DMS 273 (cell line): ENCODE measurements around the gene RAC2.
"Not testable (repeated sequence)": the region's sequence is repeated elsewhere in the genome, so short reads cannot be mapped to it uniquely, and the experiment has no call there.

Experiments
- DNase-seq: peaks from one replicate; lab custom pipeline; 2025; ENCODE audit not compliant: unreplicated experiment; lab: John Stamatoyannopoulos, UW

RAC2 gene

DNA sequence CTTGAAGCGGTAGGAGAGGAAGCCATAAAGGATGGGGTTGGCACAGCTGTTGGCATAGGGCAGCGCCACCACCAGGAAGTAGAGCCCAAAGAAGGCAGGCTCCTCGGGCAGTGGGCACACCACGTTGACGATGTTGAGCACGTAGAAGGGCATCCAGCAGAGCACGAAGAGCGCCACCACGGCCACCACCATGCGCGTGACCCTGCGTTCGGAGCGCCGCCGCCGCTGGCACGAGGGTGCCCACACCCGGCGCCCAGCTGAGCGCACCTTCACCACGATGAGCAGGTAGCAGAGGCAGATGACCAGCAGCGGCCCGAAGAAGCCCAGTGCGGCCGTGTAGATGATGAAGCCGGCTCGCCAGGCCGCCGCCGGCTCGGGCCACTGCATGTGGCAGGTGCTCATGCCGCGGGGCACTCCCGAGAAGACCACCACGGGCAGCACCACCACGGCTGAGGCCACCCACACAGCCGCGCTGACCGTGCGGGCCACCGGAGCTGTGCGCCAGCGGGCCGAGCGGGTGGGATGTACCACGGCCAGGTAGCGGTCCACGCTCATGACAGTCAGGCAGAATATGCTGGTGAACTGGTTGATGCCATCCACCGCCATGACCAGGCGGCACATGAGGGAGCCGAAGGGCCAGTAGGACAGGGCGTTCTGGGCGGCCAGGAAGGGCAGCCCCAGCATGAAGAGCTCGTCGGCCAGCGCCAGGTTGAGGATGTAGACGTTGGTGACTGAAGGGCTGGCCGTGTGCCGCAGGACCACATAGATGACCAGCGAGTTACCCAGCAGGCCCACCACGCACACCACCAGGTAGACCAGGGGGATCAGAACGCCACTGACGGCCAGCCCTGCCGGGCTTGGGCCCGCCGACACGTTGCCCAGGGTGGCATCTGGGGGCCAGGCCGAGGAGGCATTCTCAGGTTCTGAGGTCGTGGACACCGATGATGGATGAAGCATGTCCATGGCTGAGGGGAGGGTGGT is 36.9 kb downstream of the RAC2 start:
- no peak for DNase-seq

DNA sequence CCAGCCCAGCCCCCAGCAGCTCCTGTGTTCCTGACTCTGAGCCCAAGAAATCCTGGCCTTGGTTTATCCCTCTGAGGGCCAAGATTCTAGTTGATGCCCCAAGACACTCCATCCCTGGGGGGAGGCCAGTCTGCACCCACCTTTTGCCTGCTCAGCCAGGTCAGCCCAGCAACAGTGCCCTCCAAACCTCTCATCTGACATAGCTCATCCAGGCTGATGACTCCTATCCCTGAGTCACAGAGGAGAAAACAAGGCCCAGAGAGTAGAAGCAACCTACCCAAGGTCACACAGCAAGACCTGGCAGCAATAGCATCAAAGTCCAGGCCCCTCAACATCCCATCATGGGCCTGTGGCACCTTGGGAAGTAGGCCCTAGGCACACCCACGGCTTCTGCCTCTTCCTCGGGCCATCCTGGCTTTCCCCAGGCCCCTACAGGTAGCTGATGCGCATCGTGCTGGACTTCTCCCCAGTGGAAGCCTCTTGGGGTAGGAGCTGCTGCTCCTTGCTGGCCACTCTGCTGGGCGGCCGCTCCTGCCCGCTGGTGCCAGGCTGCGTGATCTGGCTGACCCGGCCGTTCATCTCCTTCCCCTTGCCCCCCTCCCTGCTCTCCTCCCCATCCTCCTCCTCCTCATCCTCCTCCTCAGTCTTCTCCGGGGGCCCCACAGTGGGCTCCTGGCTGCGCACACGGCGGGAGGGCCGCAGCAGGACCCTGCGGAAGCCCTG is 37.8 kb downstream of the RAC2 start:
- no peak for DNase-seq

DNA sequence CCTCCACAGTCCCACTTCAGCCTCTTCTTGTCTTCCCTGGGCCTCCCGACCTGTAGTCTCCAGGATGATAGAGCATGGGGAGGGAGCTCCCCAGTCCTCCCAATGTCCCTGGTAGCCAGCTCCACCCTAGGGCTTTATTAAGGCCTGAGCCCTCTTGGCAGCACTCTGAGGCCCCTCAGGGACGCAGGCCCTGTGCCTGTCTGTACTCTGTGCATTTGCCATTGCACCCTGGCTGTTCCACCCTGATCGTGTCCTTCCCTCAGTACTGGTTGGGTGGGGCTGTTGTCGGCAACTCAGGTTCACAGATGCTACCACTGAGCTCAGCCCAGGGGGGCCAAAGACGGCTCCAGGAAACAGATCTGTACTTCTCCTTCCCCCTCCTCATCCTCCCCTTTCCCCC is 39.0 kb downstream of the RAC2 start:
- DNase-seq: no peak

DNA sequence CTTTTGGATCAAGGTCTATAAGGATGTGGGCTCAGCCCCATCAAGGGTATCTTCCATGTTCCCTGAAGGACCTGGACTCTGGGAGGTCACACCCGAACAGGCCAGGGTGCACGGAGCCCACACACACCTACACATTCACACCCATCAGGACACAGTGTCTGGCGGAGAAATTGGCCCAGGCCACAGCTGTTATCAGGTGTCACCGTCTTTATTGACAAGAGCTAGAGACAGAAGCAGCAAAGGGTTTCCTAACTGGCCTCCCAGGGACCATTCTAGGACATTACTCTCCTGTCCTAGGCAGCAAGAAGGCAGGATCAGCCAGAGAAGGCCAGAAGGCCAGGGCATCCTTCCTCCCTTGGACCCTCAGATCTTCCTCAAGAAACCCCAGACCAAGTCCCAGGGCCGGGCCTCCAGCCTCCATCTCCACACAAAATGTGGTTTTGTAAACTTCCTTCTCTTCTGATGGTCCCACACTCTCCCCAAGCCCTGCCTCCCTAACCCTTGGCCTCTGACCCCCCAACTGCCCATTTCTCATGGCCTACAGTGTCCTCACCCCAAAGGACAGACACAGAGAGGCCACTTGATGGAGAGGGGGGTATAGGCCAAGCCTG is 39.9 kb downstream of the RAC2 start:
- DNase-seq: no peak

DNA sequence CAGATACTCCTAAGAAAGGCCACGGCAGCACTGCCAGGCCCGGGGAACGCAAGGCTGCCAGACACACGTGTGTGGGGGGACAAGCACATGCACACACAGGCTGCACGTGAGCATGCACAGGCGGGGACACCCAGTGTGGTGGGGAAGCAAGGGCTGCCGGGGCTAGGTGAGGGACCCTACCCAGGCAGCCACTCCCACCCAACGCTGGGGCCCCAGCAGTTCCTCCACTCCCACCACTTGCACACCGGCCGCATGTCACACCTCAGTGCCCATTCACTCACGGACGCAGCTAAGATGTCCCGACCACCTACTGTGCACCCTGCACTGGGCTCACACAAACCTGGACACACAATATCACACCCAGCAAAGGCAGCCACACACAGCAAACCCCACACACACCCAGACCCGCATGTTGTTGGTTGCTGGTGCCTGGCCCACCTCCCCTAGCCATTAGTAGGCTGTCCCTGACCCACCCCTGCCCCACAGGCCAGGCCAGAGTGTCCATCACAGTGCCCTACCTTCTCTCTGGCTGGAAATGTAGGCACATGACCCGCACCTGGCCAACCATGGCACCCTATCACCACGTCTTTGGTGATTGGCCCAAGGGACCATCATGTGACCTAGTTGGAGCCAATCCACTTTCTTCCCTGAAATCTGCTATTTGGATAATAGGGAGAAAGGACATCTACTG is 40.6 kb downstream of the RAC2 start:
- DNase-seq: no peak

DNA sequence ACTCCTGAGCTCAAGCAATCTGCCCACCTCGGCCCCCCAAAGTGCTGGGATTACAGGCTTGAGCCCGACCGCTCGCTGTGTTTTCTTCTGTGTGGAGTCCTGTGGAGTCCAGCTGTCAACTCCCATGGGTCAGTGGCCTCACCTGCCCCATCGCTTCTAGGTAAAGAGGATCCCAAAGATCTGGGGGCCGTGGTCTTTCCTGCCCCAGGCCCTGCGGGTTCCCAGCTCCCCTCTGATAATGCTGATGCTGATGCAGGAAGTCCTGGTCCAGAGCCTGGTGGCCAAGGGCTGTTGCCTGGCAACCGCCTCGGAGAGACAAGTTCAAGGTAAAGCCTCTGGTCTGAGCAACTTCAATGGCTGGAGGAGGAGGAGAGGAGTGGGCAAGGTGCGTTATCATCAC is 41.4 kb downstream of the RAC2 start:
- peak; percentile 13 for DNase-seq

DNA sequence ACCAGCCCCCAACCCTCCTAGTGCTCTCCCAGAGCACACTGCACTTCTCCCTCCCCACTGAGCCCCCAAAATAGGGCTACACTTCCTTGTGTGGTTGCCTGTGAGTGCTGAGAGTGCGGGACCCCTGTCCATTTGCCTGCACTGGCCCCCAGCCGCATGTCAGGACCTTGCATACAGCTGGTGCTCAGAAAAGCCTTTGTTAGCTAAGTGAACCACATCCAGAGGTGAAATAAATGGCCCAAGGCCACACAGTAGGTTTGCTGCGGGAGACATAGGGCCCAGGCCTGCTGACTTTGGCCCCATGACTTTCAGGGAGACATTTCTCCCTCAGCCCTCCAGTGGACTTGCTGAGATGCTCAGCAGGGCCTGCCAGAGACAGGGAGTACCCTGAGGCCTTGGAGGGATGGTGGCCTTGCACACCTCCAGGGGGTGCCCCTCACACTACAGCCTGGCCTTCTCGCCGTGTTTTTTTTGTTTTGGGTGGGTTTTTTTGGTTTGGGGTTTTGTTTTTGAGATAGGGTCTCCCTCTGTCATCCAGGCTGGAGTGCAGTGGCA is 42.0 kb downstream of the RAC2 start:
- DNase-seq: no peak

DNA sequence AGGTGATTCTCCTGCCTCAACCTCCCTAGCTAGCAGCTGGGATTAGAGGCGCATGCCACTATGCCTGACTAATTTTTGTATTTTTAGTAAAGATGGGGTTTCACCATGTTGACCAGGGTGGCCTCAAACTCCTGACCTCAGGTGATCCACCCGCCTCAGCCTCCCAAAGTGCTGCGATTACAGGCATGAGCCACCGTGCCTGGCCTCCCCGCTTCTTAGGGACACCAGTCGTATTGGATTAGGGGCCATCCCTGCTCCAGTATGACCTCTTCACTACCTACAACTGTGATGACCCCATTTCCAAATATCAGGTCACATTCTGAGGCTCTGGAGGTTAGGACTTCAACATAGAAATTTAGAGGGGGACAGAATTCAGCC is 42.6 kb downstream of the RAC2 start:
- DNase-seq: not testable (repeated sequence)

DNA sequence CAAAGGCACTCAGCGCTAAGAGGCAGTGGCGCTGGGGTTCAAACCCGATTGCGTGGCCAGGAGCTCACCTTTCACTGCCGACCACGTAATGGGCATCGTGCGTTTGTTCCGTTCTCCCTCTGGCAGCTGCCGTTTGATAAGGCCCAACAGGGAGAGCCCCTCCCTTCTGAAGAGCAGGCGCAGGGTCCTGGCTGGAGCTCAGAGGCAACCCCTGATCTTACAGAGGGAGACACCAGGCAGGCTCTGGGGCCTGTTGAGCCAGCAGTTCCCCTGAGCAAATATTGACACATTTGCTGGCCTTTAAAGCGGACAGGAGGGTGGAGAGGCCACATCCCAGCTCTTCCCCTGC is 44.3 kb downstream of the RAC2 start:
- DNase-seq: peak; percentile 69

DNA sequence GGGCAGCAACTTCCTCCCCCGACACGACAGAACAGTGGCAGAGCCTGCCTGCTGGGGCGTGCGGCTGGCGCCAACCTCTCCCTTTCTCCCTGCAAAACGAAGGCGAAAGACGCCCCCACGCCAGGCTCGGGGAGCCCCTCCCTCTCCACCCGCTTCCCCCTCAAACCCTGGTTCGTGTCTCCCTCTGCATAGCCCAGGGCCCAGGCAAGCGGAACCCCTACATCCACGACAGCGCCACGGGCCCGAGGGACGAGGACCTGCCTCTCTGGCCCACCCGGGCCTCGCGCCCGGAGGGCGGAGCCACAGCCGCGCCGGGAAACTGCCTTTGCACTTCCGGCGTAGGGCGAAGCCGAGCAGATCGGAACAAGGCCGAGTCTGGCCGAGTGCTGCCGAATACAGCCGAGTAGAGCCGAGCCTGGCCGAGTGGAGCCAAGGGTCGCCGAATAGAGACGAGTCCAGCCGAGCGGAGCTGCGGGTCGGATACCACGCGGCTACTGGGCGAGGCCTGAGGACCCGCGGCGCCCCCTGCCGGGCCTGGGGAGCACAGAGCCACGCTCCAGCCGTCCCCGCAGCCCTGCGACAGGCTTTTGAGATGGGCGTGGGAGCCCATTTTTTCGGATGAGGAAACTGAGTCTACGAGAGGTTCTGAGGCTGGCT is 44.8 kb downstream of the RAC2 start:
- peak; percentile 97 for DNase-seq

DNA sequence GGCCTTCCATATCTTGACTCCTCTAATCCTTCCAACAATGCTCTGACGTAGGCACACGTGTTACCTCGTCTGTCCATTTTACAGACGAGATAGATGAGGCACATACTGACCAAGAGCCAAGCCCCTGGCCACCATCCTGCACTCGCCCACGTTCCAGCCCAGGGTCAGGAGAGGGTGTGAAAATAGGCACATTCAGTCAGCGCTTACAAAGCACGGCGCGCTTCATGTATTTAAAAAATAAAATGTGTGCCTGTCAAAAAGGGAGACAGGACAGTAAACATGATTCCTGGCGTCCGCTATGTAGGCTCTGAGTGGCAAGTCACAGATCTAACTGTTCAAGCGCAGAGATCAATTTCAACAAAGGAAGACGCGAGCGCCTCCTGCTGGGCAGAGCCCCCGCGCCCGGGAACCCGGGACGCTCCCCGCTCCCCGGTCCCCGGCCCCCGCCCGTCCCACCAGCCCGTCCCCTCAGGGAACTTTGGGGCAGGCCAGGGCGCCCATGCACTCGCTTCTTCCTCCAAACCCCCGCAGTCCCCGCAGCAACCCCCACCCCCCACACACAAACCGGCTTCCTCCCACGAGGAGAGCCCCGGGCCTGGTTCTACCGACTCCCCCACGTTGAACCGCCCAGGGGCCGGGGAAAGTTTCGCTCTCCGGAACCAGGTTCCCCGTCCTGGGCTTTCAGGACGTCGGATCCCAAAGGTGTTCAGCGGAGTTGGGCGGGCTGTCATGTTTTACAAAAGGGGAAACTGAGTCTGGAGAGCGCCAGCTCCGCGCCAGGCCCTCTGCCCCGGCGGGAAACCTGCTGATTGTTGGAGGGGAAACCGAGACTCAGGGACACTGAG is 45.6 kb downstream of the RAC2 start:
- peak; percentile 87 for DNase-seq

DNA sequence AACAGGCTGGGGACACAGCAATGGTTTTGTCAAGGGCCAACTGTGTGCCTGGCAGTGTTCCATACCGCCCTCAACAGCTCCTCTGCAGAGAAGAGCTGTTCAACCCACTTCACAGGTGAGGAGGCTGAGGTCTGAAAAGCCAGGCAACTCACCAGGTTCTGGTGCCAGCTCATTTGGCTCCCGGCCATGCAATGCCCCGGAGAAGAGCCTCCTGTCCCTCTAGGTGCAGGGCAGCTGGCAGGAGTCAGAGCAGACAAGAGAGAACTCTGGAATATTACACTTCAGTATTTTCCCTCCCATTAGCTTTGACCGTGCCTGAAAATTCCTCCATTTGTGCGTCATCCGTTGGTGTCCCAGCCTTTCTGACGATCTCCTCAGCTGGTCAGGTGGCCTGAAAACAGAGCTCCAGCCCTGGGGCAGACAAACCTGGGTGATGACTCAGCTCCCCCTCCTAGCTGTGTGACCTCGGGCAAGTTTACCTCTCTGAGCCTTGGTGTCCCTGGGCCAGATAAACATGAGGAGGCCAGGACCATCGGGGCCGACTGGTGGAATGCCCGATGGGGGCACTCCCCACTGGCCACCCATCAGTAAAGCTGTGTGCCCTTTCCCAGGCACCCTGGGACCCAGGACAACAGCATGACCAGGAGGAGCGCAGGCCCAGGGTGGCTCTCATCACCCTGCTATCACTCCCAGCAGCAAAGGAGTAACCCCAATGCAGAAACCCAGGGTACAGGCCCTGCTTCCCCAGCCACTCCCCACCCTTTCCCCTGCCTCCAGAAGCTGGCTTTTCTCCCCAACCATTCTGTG is 46.4 kb downstream of the RAC2 start:
- DNase-seq: no peak

DNA sequence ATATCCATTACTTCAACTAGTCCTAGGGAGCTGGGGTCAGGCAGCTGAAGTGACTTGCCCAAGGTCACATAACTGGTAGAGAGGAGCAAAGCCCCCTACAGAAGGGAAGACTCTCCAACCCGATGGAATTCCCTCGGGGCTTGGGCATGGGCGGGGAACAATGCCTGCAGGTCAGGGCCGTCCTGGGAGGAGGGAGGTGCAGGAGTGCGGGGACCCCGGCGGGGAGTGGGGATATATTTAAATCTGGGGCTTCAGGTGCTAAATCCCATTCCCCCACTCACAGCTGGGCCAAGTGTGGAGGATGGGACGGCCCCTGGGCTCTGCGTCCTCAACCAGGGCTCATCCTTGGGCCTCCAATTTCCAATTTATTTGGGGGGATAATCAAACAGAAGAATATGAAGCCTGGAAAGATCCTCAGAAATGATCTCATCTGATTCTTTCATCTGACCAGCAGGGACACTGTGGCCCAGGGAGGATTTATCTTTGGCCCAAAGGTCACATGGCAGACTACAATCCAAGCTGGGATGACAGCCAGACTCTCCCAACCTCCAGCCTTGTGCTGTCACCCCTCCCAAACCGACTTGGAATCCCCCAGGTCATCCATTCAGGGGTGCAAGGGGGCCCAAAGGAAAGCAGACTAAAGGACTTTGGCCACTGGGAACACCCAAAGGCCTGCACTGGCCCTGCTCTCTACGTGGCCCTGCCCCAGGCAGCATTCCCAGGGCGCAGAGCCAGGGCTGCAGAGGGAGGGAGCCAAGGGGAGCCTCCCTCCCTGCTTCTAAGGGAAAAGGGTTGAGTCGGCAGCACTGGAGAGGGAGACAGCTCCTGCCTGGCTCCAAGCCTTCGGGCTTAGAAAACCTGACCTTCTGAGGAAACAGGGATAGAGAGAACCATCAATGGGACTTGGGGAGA is 47.3 kb downstream of the RAC2 start:
- DNase-seq: peak; percentile 47

DNA sequence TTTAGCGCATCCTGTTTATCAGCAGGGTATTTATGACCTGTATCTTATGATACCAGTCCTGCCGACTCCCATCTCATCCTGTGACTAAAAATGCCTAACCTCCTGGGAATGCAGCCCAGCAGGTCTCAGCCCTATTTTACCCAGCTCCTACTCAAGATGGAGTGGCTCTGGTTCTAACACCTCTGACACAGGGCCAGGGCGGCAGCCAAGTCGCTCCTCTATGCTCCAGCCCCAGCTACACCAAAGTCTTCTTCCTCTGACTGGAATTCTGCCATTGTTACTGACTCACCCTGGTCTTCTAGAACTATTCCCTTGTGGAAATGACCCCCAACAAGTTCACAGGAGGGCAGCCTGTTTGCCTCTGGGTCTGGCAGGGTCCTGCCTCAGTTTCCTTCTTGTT is 48.1 kb downstream of the RAC2 start:
- DNase-seq: no peak

DNA sequence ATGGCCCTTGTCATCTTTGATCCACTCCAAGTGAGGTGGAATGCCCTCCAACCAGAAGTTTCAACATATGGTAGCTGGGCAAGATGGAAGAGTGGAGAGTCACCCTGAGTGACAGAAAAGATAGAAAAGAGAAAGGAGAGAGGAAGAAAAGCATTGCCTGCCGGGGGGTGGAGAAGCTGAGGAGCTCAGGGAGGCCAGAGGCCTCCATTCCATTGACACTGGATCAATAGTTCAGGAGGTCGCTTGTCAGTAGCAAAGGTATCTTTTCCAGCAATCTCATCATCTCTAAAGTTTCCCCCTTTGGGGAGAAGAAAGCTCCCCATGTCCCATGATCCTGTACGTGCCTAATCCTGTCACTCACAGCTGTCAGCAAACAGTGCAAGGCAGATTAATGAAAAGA is 49.3 kb downstream of the RAC2 start:
- no peak for DNase-seq

DNA sequence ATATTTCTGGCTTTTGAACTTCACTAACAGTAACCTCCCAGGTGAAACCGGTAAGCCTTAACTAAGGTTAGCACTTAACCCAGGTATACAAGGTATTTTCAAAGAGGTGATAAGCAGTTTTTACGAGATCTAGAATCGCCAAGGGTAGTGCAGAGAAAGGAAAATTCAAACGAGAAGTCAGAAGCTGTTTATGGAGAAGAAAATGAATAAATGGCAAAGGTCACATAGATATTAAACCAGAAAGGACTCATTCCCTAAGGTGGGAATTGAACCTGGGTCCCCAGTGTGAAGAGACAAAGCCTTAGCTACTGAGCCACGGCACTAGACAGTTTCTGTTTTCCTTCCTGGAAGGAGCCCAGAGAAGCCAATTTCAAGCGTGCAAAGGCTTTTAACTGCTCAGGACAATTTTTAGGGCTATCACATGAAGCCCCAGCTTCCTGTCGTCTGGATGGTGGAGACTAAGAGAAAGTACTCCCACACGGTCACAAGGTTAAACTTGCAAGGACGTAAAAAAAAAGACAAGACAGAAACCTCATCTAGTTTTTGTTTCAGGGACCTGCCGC is 50.4 kb downstream of the RAC2 start:
- DNase-seq: peak; percentile 72

DNA sequence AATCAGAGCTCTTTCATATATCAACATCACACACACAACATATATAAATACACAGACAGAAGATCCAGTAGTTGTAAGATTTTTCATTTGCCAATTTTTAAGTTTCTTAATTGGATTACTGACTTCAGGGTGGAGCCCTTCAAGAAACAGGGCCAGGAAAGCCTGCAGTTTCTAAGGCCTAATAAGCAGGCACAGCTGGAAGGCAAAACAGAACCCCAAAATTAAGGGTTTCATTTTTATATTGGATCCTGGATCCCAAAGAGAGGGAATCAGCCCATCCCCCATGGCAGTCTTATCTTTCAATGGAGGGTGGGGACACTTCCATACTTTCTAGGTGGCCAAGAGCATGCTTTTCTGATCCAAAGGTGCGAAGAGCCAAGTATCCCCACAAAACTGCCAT is 51.3 kb downstream of the RAC2 start:
- DNase-seq: no peak
